ENCODE measurements around the gene FCER2. TPM values are rescaled to one million over a fixed set of nuclear protein-coding genes. Genes with fewer than 3 reads are reported as not detected.
"Not testable (repeated sequence)": the region's sequence is repeated elsewhere in the genome, so short reads cannot be mapped to it uniquely, and the experiment has no call there.

FCER2 gene
- 0.46 and 0.99 TPM in 2 replicates for total RNA-seq

GRCh38 chr19:7701654-7702457 lies at the start of gene FCER2:
Gene FCER2, minus strand, starts transcription at chr19:7702131. Its CDS starts 2,371 bp downstream, at chr19:7699760.
- no peak within 1 kb of the TSS for H3K27ac Mint-ChIP-seq
- no peaks in the 10 kb centered on the region for H3K9me3 Mint-ChIP-seq
- H3K4me1 Mint-ChIP-seq (ENCODE audit: low read depth), result peaks cover 24% of the 10 kb centered on the region
- intact Hi-C loops (cut with micrococcal nuclease), result no loop called here
- H3K36me3 Mint-ChIP-seq (ENCODE audit: low read depth), result no peaks in the 10 kb centered on the region
- peaks cover 24% of the 10 kb centered on the region for H3K27me3 Mint-ChIP-seq (ENCODE audit: low read depth)
- H3K4me3 Mint-ChIP-seq (ENCODE audit: low read depth), result no peak within 1 kb of the TSS
- no peak for DNase-seq (ENCODE audit: low spot score)

GRCh38 chr19:7751157-7751783 lies 49.3 kb upstream of the FCER2 start:
- Mint-ChIP-seq H3K27me3 (ENCODE audit: low read depth) (peaks cover 5% of the 10 kb centered on the region), H3K27ac (no peak overlapping the region), H3K4me1 (ENCODE audit: low read depth) (peaks cover 8% of the 10 kb centered on the region), H3K9me3 (peaks cover 34% of the 10 kb centered on the region), H3K36me3 (ENCODE audit: low read depth) (no peaks in the 10 kb centered on the region), H3K4me3 (ENCODE audit: low read depth) (no peak overlapping the region)
- intact Hi-C loops (cut with micrococcal nuclease), result loop anchor here (1.0 kb wide), 1 partner anchor 21 kb away; no protein-coding TSS in a partner anchor
- no peak for DNase-seq (ENCODE audit: low spot score)

GRCh38 chr19:7748756-7749155 lies 46.8 kb upstream of the FCER2 start:
- peaks cover 8% of the 10 kb centered on the region for H3K4me1 Mint-ChIP-seq (ENCODE audit: low read depth)
- intact Hi-C loops (cut with micrococcal nuclease), result no loop called here
- DNase-seq (ENCODE audit: low spot score), result no peak
- peaks cover 7% of the 10 kb centered on the region for H3K27me3 Mint-ChIP-seq (ENCODE audit: low read depth)
- peaks cover 21% of the 10 kb centered on the region for H3K9me3 Mint-ChIP-seq
- no peaks in the 10 kb centered on the region for H3K36me3 Mint-ChIP-seq (ENCODE audit: low read depth)
- H3K27ac Mint-ChIP-seq, result no peak overlapping the region
- no peak overlapping the region for H3K4me3 Mint-ChIP-seq (ENCODE audit: low read depth)

GRCh38 chr19:7748171-7748570 lies 46.2 kb upstream of the FCER2 start:
- intact Hi-C loops (cut with micrococcal nuclease), result no loop called here
- no peak for DNase-seq (ENCODE audit: low spot score)
- Mint-ChIP-seq H3K4me3 (ENCODE audit: low read depth) (no peak overlapping the region), H3K36me3 (ENCODE audit: low read depth) (no peaks in the 10 kb centered on the region), H3K27me3 (ENCODE audit: low read depth) (peaks cover 6% of the 10 kb centered on the region), H3K4me1 (ENCODE audit: low read depth) (peaks cover 8% of the 10 kb centered on the region), H3K27ac (no peak overlapping the region), H3K9me3 (peaks cover 19% of the 10 kb centered on the region)

GRCh38 chr19:7746903-7747884 lies 45.3 kb upstream of the FCER2 start, which contains the start of gene CD209:
Gene CD209, minus strand, starts transcription at chr19:7747534. Its CDS starts 23 bp downstream, at chr19:7747511.
- no peak for DNase-seq (ENCODE audit: low spot score)
- Mint-ChIP-seq H3K36me3 (ENCODE audit: low read depth) (no peaks in the 10 kb centered on the region), H3K9me3 (peaks cover 15% of the 10 kb centered on the region), H3K4me3 (ENCODE audit: low read depth) (no peak within 1 kb of the TSS), H3K27me3 (ENCODE audit: low read depth) (peaks cover 4% of the 10 kb centered on the region), H3K4me1 (ENCODE audit: low read depth) (peaks cover 8% of the 10 kb centered on the region), H3K27ac (no peak within 1 kb of the TSS)
- intact Hi-C loops (cut with micrococcal nuclease), result no loop called here

GRCh38 chr19:7746306-7746705 lies 44.4 kb upstream of the FCER2 start:
- intact Hi-C loops (cut with micrococcal nuclease); DNase-seq (ENCODE audit: low spot score); H3K4me1 Mint-ChIP-seq (ENCODE audit: low read depth): not testable (repeated sequence)

GRCh38 chr19:7744871-7745650 lies 43.1 kb upstream of the FCER2 start:
- H3K27ac Mint-ChIP-seq, result no peak overlapping the region
- peaks cover 7% of the 10 kb centered on the region for H3K27me3 Mint-ChIP-seq (ENCODE audit: low read depth)
- H3K4me3 Mint-ChIP-seq (ENCODE audit: low read depth), result no peak overlapping the region
- H3K36me3 Mint-ChIP-seq (ENCODE audit: low read depth), result no peaks in the 10 kb centered on the region
- no peak for DNase-seq (ENCODE audit: low spot score)
- H3K9me3 Mint-ChIP-seq, result peaks cover 6% of the 10 kb centered on the region
- intact Hi-C loops (cut with micrococcal nuclease), result no loop called here
- H3K4me1 Mint-ChIP-seq (ENCODE audit: low read depth), result no peaks in the 10 kb centered on the region

More at GRCh38 chr19:7746306-7746705, 44.4 kb upstream of the FCER2 start:
- H3K36me3 Mint-ChIP-seq (ENCODE audit: low read depth); H3K27me3 Mint-ChIP-seq (ENCODE audit: low read depth); H3K27ac Mint-ChIP-seq; H3K4me3 Mint-ChIP-seq (ENCODE audit: low read depth): not testable (repeated sequence)
- H3K9me3 Mint-ChIP-seq, result peaks cover 11% of the 10 kb centered on the region

GRCh38 chr19:7744199-7744786 lies 42.4 kb upstream of the FCER2 start:
- peaks cover 7% of the 10 kb centered on the region for H3K27me3 Mint-ChIP-seq (ENCODE audit: low read depth)
- intact Hi-C loops (cut with micrococcal nuclease), result no loop called here

GRCh38 chr19:7743425-7743841 lies 41.5 kb upstream of the FCER2 start:
- peaks cover 5% of the 10 kb centered on the region for H3K9me3 Mint-ChIP-seq
- no peak for DNase-seq (ENCODE audit: low spot score)
- no peak overlapping the region for H3K27ac Mint-ChIP-seq
- H3K4me1 Mint-ChIP-seq (ENCODE audit: low read depth), result no peaks in the 10 kb centered on the region
- H3K27me3 Mint-ChIP-seq (ENCODE audit: low read depth), result peaks cover 7% of the 10 kb centered on the region
- no peaks in the 10 kb centered on the region for H3K36me3 Mint-ChIP-seq (ENCODE audit: low read depth)
- H3K4me3 Mint-ChIP-seq (ENCODE audit: low read depth), result no peak overlapping the region
- intact Hi-C loops (cut with micrococcal nuclease), result no loop called here

More at GRCh38 chr19:7744199-7744786, 42.4 kb upstream of the FCER2 start:
- DNase-seq (ENCODE audit: low spot score), result no peak
- Mint-ChIP-seq H3K4me3 (ENCODE audit: low read depth) (no peak overlapping the region), H3K9me3 (peaks cover 5% of the 10 kb centered on the region), H3K27ac (no peak overlapping the region), H3K4me1 (ENCODE audit: low read depth) (no peaks in the 10 kb centered on the region), H3K36me3 (ENCODE audit: low read depth) (no peaks in the 10 kb centered on the region)

GRCh38 chr19:7742991-7743390 lies 41.1 kb upstream of the FCER2 start:
- Mint-ChIP-seq H3K4me3 (ENCODE audit: low read depth) (no peak overlapping the region), H3K4me1 (ENCODE audit: low read depth) (no peaks in the 10 kb centered on the region), H3K9me3 (peaks cover 2% of the 10 kb centered on the region), H3K27me3 (ENCODE audit: low read depth) (peaks cover 7% of the 10 kb centered on the region), H3K36me3 (ENCODE audit: low read depth) (no peaks in the 10 kb centered on the region), H3K27ac (no peak overlapping the region)
- intact Hi-C loops (cut with micrococcal nuclease), result no loop called here
- no peak for DNase-seq (ENCODE audit: low spot score)

GRCh38 chr19:7742575-7742974 lies 40.6 kb upstream of the FCER2 start:
- H3K9me3 Mint-ChIP-seq, result no peaks in the 10 kb centered on the region
- H3K4me1 Mint-ChIP-seq (ENCODE audit: low read depth), result no peaks in the 10 kb centered on the region
- H3K27me3 Mint-ChIP-seq (ENCODE audit: low read depth), result peaks cover 7% of the 10 kb centered on the region
- no peak overlapping the region for H3K4me3 Mint-ChIP-seq (ENCODE audit: low read depth)
- DNase-seq (ENCODE audit: low spot score), result no peak
- H3K27ac Mint-ChIP-seq, result no peak overlapping the region
- intact Hi-C loops (cut with micrococcal nuclease), result no loop called here
- no peaks in the 10 kb centered on the region for H3K36me3 Mint-ChIP-seq (ENCODE audit: low read depth)

Measured in activated T-helper 2 cell treated with anti-CD3 and anti-CD28 coated beads, Interferon-gamma antibody, Interleukin-2, Interleukin-4, amounts not matched to agents 10 μg/mL and 5 μg/mL and 100 μg/mL, durations not matched to agents 14 hours and 24 hours and 36 hours (primary cell).